ENCODE measurements around the gene NUB1.

Gene NUB1

DNA sequence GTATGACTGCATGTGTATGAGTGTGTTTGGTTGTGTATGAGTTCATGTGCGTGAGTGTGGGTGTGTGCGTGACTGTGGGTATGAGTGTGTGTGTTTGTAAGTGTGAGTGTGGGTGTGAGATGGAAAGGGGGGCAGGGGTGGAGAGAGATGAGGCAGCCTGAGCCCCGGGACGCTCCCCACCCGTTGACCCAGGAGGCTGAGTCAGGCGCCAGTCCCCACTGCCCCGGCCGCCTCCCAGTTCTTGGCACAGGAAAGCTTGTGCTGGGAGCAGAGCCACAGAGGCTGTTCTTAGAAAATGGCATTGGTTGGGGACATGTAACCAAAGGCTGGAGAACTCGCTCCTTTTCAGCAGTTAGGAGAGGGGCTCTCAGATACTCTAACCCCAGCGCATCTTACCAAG is 27.8 kb upstream of the NUB1 start:
- no peak for DNase-seq (ENCODE audit: low read depth)

DNA sequence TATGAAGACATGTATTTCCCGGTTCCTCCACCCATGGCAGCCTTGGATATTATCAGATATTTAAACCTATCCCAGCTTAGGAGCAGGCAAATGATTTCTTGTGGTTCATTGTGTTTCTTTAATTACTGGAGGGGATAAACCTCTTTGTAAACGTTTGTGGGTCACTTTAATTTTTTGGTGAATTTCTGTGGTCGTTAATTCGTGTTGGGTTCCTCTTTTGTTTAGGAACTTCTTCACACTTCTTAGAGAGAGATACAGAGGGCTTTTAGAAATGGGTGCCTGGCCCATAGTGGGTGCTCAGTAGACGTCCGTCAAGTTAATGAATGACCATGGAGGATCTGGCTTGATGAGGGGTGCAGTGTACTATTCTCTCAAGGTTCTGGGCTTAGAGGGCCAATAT is 27.2 kb upstream of the NUB1 start:
- DNase-seq (ENCODE audit: low read depth) = no peak

DNA sequence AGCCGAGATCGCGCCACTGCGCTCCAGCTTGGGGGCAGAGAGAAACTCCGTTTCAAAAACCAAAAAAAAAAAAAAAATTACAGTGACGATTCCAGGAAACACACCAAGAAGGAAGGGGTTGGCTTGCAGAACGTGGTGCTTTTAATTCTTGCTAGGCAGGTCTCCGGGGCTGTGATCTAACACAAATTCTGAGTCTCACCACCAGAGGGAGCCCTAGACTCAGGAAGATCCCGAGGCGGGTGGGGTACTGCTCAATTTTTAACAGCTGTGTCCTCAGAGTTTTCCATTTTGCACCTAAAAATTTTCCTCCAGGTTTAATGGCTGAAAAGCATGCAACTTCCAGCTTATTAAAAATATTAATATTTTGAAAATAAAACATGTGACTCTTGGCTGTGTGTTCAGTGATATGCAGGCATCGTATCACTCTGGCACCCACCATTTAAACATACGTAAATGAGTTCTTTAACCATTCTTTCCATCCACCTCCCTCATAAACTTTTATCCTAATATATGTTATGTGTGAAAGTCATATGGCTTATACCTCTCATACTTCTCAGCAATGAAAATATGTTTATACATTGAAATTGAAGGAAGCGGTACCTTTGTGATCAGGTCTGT is 26.5 kb upstream of the NUB1 start:
- DNase-seq (ENCODE audit: low read depth) = peak; percentile 49

DNA sequence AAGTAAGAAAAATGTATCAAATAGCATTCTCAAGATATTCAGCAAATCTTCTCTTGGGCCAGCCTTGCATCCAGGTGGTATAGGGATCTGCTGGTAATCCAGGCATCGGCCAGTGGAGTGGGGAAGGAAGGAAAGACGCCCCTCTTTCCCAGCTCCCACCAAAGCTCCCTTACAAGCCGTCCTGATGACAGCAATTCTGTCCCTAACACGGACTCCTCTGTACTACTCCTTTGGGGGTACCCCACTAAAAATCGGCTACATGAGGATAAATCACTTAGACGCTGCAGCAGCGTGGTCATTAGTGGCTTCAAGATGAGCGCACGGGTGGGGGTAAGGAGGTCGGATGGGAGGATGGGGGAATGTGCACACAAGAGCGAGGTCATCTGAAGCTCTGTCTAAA is 24.7 kb upstream of the NUB1 start:
- no peak for DNase-seq (ENCODE audit: low read depth)

DNA sequence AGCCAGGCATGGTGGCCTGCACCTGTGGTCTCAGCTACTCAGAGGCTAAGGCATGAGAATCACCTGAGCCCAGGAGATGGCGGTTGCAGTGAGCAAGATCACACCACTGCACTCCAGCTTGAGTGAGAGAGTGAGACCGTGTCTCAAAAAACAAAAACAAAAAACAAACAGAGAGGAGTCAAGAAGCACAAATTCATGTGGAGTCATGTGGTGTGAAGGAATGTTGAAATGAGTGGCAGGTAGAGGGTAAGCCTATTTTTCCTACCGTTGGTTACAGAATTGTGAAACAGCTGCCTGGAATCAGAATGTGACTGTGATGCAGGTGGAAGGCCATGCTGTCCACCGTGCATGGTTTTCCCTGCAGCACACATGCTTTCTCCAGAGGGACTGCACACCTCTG is 23.7 kb upstream of the NUB1 start:
- DNase-seq (ENCODE audit: low read depth) = no peak

DNA sequence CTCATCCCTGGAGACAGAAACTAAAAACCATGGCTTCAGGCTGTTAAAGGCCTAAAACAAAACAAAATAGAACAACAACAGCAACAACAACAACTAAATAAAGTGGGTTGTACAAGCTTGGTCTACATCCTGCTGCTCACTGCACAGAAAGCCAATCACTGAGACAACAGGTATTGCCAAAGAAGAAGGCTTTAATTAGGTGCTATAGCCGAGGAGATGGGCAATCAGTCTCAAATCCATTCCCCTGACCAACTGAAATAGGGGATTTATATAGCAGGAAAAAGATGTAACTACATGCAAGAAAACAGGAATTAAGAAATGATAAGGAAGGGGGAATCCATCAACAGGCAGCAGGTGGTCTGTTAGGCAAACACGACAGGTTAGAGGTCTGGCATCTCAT is 22.4 kb upstream of the NUB1 start:
- DNase-seq (ENCODE audit: low read depth) = no peak

DNA sequence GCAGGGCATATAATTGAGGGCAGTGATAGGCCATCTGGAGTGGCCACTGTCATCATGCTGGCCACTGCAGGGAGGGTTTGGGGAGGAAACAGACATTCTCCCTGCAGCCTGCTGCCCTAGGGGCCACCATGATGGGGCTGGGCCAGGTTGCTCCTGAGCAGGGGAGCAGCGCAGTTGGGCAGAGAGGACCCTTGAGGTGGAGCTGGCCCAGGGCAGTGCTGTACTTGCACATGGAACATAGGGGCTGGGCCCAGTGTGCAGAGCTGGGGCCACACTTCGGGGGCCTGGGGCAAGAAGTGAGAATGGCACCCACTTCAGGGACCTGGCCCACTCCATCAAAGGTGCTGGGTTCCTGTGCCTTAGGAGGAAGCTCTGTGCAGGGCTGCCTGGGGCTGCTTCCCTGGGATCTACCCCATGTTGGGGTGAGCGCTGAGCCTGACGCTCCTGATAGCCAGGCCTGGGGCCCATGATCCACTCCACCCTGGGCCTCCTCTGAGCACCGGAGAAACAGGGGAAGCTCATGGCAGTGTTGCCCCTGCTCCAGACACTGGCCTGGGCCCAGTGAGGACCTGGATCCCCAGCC is 21.3 kb upstream of the NUB1 start:
- DNase-seq (ENCODE audit: low read depth) = no peak

DNA sequence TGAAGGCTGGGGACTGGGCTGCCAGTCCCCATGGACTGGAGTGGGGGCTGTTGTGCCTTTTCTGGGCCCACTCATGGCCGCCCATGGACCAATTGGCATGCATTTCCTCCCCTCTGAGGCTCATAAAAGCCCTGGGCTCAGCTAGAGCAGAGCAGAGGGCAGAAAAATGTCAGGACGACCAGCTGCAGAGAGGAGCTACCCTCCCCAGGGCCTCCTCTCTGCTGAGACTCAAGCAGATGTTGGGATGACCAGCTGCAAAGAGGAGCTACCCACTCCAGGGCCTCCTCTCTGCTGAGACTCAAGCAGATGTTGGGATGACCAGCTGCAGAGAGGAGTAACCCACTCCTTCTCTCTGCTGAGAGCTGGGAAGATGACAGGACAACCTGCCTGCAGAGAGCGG is 20.3 kb upstream of the NUB1 start:
- DNase-seq (ENCODE audit: low read depth) = no peak

DNA sequence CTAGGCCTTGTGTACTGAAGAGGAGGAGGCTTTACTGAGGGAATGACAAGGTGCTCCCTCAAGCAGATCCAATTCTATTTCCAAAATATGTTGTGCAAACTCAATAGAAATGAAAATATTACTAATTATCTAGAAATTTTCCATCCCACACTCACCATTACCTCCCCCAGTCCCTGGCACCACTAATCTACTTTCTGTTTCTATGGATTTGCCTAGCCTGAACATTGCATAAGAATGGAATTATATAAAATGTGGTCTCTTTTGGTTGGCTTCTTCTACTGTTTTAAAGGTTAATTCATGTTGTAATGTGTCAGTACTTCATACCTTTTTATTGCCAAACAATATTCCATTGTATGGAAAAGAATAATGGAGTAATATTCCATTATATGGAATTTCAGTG is 18.7 kb upstream of the NUB1 start:
- no peak for DNase-seq (ENCODE audit: low read depth)

DNA sequence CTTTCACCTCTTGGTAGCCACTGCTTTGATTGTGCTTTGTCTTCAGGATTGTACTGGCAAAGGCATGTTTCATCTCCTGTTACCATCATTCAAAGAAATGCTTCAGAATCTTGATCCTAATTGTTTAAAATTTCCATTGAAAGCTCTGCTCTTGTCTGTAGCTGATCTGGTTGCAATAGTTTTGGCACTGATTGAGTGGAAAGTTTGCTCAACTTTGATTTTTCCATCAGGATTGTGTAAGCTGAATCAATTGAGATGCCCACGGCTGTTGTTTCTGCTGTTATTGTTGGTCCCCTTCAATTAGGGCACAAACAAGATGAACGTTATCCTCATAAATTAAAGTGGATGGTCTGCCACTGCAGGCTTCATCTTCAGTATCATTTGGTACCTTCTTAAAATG is 14.6 kb upstream of the NUB1 start:
- DNase-seq (ENCODE audit: low read depth) = no peak

DNA sequence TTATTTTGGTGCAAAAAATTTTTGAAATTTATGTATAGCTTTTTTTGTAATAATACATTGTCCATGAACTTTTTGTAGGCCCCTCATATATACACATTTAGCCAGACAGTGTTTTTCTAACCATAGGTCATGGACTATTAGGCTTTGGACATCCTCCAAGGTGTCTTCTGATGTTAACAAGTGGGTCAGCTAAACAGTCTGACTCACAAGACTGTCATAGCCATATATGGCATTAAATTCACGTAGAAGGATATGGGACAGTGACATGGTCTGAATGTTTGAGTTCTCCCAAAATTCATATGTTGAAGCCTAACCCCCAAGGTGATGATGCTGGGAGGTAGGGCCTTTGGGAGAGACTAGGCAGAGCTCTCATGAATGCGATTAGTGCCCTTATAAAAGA is 14.0 kb upstream of the NUB1 start:
- DNase-seq (ENCODE audit: low read depth) = no peak

DNA sequence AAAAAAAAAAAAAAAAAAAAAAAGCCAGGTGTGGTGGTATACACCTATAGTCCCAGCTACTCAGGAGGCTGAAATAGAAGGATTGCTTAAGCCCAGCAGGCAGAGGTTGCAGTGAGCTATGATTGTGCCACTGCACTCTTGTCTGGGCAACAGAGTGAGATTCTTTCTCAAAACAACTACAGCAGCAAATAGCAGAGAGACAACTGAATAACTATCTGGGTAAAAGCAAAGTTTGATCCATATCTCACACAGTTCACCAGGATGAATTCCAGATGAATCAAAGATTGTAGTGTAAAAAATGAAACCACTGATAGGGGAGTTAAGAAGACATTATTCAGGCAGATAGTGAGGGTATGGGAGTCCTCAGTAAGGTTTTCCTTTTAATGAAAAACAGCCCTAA is 11.4 kb upstream of the NUB1 start:
- no peak for DNase-seq (ENCODE audit: low read depth)

DNA sequence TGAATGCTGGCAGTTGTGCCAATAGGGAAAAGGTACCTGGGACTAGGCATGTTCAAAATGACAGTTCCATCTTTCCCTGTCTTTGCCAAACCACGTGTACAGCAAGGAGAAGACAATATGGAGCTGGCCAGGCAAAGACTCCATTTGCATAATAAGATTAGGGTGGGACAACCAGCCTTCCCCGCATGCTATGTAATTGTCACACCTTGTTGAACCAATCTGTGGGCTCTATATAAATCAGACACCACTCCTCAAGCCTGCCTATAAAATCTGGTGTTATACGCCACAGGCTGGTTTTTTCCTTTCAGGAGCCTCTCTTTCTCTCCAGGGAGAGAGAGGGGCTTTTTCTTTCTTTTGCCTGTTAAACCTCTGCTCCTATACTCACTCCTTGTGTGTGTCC is 11.0 kb upstream of the NUB1 start:
- no peak for DNase-seq (ENCODE audit: low read depth)

DNA sequence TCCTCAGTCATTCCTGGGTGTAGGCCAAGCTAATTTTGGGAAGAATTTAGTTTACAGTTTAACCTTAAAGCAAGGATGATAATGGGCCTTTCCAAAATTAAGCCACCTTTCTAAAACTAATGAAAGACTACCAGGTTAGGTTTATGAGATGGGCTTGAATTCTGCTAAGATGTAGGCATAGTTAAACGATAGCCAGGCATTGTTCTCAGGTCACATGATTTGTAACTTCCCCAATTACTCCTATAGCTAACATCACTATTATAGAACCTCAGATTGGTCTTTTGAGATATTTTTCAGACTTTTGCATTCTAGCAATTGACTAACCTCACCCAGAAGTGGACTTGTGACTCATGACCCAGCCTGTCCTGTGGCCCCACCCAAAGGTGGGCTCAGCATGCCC is 7.0 kb upstream of the NUB1 start:
- no peak for DNase-seq (ENCODE audit: low read depth)

DNA sequence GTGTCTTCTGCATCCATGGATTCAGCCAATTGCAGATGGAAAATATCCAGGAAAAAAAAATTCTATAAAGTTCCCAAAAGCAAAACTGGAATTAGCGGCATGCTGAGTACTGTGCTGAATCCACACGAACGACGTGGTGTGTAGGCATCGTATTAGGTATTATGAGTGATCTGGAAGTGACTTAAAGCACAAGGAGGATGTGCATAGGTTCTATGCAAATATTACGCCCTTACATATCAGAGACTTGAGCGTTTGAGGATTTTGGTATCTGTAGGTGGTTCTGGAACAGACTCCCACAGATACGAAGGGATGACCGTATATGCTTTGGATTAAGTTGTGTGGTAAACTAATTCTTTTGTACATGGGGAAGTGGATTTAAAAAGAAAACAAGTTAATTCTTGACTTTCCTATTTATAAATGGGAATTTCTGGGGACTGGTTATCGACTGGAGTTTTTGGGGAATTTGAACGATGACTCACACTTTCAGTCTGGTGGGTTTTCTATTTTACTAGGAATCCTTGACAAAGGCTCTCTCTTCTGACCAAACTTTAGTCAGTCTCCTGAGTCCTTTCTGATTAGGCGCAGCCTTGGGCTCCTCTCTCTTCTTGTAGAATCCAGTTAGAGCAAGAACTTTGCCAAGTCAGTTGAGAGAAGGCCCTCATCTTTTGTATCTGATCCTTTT is 5.4 kb upstream of the NUB1 start:
- DNase-seq (ENCODE audit: low read depth) = no peak

DNA sequence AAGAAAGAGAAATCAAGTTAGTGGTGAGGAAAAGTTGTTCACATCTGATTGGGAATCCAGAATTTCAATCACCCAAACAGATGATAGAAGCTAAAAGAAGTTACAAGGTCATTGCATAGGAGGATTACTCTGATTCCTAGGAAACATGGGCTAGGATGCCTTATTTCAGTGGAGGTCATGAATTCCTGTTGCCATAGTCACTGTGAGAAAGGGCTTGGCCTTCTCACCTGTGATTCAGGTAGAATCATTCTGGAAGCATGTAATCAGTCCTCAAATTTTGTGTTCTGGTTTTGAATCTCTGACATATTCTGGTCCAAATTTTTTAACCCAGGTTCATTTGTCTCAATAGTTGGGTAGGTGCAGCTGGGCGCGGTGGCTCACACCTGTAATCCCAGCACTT is 4.3 kb upstream of the NUB1 start:
- DNase-seq (ENCODE audit: low read depth) = no peak

DNA sequence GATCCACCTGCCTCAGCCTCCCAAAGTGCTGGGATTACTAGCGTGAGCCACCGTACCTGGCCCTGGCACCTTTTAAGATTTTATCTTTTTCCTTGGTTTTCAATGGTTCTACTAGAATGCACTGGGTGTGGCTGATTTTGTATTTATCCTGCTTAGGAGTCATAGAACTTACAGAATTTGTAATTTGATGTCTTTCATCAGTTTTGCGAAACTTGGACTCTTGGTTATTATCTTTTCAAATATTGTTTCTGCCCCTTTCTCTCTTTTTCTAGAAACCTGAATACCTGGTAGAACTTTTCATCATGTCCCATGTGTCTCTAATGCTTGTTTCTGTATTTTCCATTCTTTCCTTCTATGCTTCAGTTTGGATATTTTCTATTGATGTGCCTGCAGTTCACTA is 2.8 kb upstream of the NUB1 start:
- no peak for DNase-seq (ENCODE audit: low read depth)

DNA sequence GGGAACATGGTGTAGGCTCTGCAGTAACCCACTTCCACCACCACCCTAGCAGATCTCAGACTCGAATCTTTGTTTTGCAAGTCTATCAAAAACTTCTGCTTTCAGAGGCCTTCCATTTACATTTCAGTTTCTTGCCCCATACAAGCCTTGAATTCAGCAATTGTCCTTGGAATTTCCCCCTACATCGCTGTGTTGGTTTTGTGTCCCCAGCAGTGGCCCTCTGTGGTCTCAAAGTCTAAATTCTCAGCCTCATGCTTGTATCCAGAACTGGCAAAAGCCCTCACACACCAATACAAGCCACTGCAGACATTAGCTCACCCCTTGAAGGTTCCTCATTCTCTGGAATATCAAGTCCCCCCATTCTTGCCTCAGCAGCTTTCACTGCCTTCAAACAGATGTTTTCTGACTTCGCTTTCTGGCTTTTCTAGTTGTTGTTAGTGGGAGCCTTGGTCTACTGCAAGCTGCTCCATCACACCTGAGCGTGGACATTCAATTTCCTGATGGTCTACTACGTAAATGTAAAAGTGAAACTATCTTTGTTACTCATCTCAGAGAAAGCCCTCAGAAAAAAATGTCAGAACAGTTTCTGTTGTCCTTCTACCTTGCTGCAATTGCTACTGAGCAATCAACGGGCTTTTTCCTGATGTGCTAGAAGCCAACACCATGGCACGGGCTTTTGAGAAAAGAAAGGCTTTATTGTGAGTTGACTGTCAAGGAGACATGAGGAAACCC is 1.8 kb upstream of the NUB1 start:
- no peak for DNase-seq (ENCODE audit: low read depth)

DNA sequence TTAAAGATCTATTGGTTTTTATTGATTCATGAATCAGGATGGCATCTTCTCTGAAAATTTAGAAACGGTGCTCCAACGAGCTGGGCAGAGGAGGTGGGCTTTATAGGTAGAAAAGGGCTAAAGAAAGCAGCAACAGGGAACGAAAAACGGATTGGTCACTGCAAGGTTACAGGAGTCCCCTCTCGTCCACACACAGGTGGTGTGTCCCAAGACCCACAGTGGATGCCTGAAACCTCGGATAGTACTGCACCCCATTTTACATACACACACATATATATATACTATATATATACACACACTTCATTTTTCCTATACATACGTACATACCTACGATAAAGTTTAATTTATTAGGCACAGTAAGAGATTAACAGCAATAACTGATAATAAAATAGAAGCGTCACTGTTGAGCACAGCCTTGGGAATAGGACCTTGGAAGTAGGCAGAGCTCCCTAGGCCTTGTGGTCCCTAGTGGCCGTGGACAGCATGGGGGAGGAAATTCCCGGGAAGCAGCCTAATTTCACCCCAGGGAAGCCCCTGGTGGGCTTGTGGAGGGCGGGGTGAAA is 737 bp upstream of the NUB1 start:
- no peak for DNase-seq (ENCODE audit: low read depth)

DNA sequence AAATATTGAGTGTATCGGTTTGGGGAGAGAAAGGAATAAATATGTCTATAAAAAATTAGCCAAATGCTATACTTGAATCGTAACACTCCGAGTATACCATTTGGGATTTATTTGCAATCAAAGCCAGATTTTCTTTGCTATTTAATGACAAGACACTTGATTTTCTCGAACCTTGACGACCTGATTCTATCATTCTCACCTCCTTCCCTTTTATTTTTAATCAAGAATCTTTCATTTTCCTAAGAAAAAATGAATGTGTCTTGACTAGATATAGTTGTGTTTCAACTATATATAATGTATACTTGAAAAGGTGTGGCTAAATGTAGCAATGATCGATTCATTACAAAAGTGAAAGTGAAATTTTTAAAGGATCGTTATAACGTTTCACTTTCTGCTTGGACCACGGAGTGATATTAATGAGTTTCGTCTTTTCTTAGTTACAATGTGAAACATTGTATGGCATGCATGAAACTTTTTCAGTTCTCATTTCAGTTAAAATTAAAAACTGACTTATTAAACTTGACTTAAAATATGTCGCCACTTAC is 562 bp downstream of the NUB1 start:
- DNase-seq (ENCODE audit: low read depth) = no peak

DNA sequence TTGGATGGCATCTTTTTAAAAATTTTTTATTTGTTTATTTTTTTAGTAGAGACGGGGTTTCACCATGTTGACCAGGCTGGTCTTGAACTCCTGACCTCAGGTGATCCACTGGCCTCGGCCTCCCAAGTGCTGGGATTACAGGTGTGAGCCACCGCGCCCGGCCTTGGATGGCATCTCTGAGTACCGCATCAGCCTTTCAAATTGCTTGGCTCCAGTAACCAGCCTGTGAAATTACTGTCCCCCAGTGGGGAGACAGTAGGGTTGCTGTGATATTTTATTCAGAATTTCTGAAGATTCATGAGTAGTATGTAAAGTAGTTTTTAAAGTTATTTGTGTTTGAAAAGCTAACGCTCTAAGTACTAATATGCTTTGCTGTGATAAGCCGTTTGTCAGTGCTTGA is 1.2 kb downstream of the NUB1 start:
- no peak for DNase-seq (ENCODE audit: low read depth)

DNA sequence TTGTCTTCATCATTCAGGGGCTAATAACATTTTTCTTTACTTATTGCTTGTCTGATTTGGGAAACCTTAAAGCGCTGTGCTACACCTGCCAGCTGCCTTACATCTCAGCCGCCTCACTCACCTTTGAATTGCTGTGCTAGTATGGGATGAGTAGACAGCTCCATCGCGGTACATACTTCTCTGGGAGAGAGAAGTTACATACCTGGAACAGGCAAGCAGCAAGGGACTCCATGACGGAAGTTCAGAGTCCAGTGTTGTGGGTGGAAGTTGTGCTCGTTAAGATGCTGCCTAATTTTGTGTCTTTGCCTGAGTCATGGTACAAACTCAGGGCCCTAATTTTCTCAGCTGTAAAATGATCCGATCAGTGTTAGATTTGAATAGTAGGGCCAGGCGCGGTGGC is 1.9 kb downstream of the NUB1 start:
- no peak for DNase-seq (ENCODE audit: low read depth)
